MM.1S (cell line): Measurements from ENCODE around the gene PRIM1.
"Not testable (repeated sequence)": the region's sequence is repeated elsewhere in the genome, so short reads cannot be mapped to it uniquely, and the experiment has no call there.

Experiments used
- CTCF ChIP-seq: fragments of 300-600 bp; sonication (generic); IDR thresholded peaks from 2 replicates; pipeline ENCODE4 v1.5.1; 2016; ENCODE audit warnings: antibody characterized with exemption, low read length, mixed read lengths
- EZH2 ChIP-seq: fragments of 300-600 bp; sonication (generic); optimal IDR thresholded peaks from 2 replicates; pipeline ENCODE3; 2017; ENCODE audit warnings: low read depth, mild to moderate bottlenecking, antibody characterized with exemption, low read length, mixed read lengths
- EZH2phosphoT487 ChIP-seq: fragments of 300-600 bp; sonication (generic); IDR thresholded peaks from 2 replicates; pipeline ENCODE4 v1.6.1; 2018; ENCODE audit warnings: antibody characterized with exemption, low read length

- TF ChIP-seq CTCF, EZH2phosphoT487, EZH2: not testable (repeated sequence)
Measured at GRCh38 chr12:56795046-56795562, 43.0 kb upstream of the PRIM1 start.
